ENCODE measurements around the gene ANG.

Gene ANG

DNA sequence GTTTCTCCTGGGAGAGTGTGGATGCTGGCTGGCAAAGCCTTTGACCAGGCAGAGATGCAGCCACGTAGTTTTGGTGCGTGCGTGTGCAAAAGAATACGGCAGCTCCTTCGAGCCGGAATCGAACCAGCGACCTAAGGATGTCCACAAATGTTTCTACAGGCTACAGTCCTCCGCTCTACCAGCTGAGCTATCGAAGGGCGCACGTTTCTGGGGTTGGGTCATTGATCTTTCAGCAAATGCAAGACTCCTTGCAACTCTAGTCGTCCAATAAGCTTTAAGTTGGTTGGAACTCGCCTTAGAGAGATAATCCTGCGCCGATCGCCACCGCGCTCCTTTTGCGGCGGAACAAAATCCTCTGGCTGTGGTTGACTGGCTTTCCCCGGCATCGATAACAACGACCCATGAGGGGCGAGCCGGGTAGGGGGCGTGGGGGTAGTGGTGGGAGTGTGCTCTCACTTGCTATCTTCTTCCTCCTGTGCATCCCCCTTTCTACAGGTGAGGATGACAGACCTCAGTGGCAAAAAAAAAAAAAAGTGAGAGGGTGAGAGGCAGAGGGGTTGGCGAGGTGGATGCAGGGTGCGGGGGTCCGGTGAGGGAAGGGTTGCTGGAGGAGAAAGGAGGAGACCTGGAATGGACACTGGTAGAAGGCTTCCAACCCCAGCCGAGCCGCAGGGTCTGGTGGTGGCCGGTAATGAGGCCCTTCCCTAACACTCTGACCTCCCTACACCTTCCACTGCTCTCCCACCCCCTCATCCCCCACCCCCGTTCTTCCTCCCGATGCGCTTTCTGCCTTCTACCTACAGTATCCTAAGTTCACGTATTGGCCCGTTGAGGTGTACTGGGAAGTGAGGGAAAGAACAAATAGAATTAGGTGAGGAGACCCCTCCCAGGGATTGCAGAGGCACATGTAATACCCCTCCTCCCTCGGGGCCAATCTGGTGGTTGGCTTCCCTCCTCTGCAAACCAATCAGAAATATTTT is 35.3 kb upstream of the ANG start (continued):
- TF ChIP-seq, protein P1, sequence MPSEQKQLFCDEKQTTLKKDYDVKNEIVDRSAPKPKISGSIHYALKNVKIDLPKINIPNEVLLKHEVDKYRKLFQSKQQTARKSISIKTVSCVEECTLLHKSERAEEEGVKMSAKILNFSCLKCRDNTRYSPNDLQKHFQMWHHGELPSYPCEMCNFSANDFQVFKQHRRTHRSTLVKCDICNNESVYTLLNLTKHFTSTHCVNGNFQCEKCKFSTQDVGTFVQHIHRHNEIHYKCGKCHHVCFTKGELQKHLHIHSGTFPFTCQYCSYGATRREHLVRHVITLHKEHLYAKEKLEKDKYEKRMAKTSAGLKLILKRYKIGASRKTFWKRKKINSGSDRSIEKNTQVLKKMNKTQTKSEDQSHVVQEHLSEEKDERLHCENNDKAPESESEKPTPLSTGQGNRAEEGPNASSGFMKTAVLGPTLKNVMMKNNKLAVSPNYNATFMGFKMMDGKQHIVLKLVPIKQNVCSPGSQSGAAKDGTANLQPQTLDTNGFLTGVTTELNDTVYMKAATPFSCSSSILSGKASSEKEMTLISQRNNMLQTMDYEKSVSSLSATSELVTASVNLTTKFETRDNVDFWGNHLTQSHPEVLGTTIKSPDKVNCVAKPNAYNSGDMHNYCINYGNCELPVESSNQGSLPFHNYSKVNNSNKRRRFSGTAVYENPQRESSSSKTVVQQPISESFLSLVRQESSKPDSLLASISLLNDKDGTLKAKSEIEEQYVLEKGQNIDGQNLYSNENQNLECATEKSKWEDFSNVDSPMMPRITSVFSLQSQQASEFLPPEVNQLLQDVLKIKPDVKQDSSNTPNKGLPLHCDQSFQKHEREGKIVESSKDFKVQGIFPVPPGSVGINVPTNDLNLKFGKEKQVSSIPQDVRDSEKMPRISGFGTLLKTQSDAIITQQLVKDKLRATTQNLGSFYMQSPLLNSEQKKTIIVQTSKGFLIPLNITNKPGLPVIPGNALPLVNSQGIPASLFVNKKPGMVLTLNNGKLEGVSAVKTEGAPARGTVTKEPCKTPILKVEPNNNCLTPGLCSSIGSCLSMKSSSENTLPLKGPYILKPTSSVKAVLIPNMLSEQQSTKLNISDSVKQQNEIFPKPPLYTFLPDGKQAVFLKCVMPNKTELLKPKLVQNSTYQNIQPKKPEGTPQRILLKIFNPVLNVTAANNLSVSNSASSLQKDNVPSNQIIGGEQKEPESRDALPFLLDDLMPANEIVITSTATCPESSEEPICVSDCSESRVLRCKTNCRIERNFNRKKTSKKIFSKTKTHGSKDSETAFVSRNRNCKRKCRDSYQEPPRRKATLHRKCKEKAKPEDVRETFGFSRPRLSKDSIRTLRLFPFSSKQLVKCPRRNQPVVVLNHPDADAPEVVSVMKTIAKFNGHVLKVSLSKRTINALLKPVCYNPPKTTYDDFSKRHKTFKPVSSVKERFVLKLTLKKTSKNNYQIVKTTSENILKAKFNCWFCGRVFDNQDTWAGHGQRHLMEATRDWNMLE (tag by site-specific recombination; conservative IDR thresholded peaks at IDR 0.05; ENCODE audit: low read depth) = no peak
- TF ChIP-seq, protein P2, sequence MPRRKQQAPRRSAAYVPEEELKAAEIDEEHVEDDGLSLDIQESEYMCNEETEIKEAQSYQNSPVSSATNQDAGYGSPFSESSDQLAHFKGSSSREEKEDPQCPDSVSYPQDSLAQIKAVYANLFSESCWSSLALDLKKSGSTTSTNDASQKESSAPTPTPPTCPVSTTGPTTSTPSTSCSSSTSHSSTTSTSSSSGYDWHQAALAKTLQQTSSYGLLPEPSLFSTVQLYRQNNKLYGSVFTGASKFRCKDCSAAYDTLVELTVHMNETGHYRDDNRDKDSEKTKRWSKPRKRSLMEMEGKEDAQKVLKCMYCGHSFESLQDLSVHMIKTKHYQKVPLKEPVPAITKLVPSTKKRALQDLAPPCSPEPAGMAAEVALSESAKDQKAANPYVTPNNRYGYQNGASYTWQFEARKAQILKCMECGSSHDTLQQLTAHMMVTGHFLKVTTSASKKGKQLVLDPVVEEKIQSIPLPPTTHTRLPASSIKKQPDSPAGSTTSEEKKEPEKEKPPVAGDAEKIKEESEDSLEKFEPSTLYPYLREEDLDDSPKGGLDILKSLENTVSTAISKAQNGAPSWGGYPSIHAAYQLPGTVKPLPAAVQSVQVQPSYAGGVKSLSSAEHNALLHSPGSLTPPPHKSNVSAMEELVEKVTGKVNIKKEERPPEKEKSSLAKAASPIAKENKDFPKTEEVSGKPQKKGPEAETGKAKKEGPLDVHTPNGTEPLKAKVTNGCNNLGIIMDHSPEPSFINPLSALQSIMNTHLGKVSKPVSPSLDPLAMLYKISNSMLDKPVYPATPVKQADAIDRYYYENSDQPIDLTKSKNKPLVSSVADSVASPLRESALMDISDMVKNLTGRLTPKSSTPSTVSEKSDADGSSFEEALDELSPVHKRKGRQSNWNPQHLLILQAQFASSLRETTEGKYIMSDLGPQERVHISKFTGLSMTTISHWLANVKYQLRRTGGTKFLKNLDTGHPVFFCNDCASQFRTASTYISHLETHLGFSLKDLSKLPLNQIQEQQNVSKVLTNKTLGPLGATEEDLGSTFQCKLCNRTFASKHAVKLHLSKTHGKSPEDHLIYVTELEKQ (tag by site-specific recombination; IDR thresholded peaks at IDR 0.05; ENCODE audit: borderline replicate concordance) = peak; percentile 76; the same call in 1 of the 2 replicates
- TF ChIP-seq ZSCAN16 (tag by site-specific recombination; IDR thresholded peaks at IDR 0.05) (no peak), ZNF530 (tag by site-specific recombination; IDR thresholded peaks at IDR 0.05; ENCODE audit: low read depth) (no peak), SETDB1 (IDR thresholded peaks at IDR 0.05; ENCODE audit: insufficient read length, low read length) (no peak), ZNF366 (tag by site-specific recombination; conservative IDR thresholded peaks at IDR 0.05) (peak; percentile 44; the same call in 1 of the 2 replicates), ZNF157 (tag by site-specific recombination; IDR thresholded peaks at IDR 0.05) (no peak), ZNF214 (tag by site-specific recombination; IDR thresholded peaks at IDR 0.05; ENCODE audit: borderline replicate concordance) (no peak), ZNF610 (tag by site-specific recombination; IDR thresholded peaks at IDR 0.05; ENCODE audit: borderline replicate concordance) (no peak), ZNF10 (tag by site-specific recombination; IDR thresholded peaks at IDR 0.05) (no peak), ZNF510 (tag by site-specific recombination; IDR thresholded peaks at IDR 0.05; ENCODE audit: insufficient replicate concordance) (no peak), ZNF548 (tag by site-specific recombination; IDR thresholded peaks at IDR 0.05) (no peak), ZNF514 (tag by site-specific recombination; IDR thresholded peaks at IDR 0.05) (no peak), ZNF626 (tag by site-specific recombination; IDR thresholded peaks at IDR 0.05) (no peak), ZNF423 (tag by site-specific recombination; IDR thresholded peaks at IDR 0.05) (no peak; the same call in 1 of the 2 replicates), ZNF239 (tag by site-specific recombination; IDR thresholded peaks at IDR 0.05) (no peak), ZNF670 (tag by site-specific recombination; IDR thresholded peaks at IDR 0.05; ENCODE audit: low read depth) (no peak), FEZF1 (tag by site-specific recombination; IDR thresholded peaks at IDR 0.05) (no peak), ZNF223 (tag by site-specific recombination; IDR thresholded peaks at IDR 0.05) (no peak), ZBTB21 (tag by site-specific recombination; IDR thresholded peaks at IDR 0.05) (peak; percentile 70), ZNF354C (tag by site-specific recombination; IDR thresholded peaks at IDR 0.05; ENCODE audit: borderline replicate concordance, low read depth) (no peak), ZNF184 (tag by site-specific recombination; IDR thresholded peaks at IDR 0.05) (no peak), ZBTB48 (tag by site-specific recombination; IDR thresholded peaks at IDR 0.05) (0 out of 2 replicates have a peak, but pooled peaks have one; percentile 30), ZNF621 (tag by site-specific recombination; IDR thresholded peaks at IDR 0.05) (no peak), ZBTB1 (tag by site-specific recombination; IDR thresholded peaks at IDR 0.05) (0 out of 2 replicates have a peak, but pooled peaks have one; percentile 62), ZFP37 (tag by site-specific recombination; IDR thresholded peaks at IDR 0.05) (no peak), ZNF24 (tag by site-specific recombination; IDR thresholded peaks at IDR 0.05) (peak; percentile 92)
- TF ChIP-seq, protein P3, sequence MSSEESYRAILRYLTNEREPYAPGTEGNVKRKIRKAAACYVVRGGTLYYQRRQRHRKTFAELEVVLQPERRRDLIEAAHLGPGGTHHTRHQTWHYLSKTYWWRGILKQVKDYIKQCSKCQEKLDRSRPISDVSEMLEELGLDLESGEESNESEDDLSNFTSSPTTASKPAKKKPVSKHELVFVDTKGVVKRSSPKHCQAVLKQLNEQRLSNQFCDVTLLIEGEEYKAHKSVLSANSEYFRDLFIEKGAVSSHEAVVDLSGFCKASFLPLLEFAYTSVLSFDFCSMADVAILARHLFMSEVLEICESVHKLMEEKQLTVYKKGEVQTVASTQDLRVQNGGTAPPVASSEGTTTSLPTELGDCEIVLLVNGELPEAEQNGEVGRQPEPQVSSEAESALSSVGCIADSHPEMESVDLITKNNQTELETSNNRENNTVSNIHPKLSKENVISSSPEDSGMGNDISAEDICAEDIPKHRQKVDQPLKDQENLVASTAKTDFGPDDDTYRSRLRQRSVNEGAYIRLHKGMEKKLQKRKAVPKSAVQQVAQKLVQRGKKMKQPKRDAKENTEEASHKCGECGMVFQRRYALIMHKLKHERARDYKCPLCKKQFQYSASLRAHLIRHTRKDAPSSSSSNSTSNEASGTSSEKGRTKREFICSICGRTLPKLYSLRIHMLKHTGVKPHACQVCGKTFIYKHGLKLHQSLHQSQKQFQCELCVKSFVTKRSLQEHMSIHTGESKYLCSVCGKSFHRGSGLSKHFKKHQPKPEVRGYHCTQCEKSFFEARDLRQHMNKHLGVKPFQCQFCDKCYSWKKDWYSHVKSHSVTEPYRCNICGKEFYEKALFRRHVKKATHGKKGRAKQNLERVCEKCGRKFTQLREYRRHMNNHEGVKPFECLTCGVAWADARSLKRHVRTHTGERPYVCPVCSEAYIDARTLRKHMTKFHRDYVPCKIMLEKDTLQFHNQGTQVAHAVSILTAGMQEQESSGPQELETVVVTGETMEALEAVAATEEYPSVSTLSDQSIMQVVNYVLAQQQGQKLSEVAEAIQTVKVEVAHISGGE (tag by site-specific recombination; conservative IDR thresholded peaks at IDR 0.05; ENCODE audit: low read depth) = no peak
